ENCODE data around the gene SBF1. TPM values are rescaled to one million over a fixed set of nuclear protein-coding genes. Genes with fewer than 3 reads are reported as not detected.

SBF1 gene
- total and polyA plus RNA-seq, 9 donors: 1.9 to 86.0 (median 58.7) TPM

DNA sequence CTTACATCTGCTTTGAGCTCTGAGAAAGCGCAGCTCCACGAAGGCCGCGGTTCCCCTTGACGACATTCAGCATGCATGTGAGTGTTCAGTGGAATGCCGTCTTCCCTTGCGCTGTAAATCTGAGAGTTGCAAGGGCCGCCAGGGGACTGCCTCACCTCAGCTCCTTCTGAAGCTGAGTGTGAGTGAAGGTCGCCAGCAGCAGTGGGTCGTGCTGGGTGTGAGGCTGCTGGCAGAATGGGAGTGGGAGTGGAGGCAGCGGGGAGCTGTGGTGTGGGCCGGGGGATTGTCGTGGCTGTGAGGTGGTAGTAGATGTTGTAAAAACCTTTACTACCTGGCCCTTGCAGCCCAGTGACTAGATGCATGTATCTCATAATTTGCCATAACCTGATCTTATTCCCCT, 66.5 kb downstream of the SBF1 start:
- no peaks in the 10 kb centered on the region for H3K9me3 ChIP-seq
- DNase-seq: no peak
- H3K27ac ChIP-seq: no peak overlapping the region
- peaks cover 6% of the 10 kb centered on the region for H3K4me1 ChIP-seq (ENCODE audit: insufficient read depth)
- intact Hi-C loops (cut with DNase I): no loop called here
- no peak for TF ChIP-seq CTCF (IDR thresholded peaks at IDR 0.05)
- TF ChIP-seq POLR2A (IDR thresholded peaks at IDR 0.05): no peak
- TF ChIP-seq EP300 (IDR thresholded peaks at IDR 0.05): no peak
- H3K4me3 ChIP-seq: no peak overlapping the region
- no peaks in the 10 kb centered on the region for H3K27me3 ChIP-seq
- 85 to 89% (median 87%) methylated on average over 13 of the region's 13 CpGs for WGBS, 3 donors
- H3K36me3 ChIP-seq: no peaks in the 10 kb centered on the region

DNA sequence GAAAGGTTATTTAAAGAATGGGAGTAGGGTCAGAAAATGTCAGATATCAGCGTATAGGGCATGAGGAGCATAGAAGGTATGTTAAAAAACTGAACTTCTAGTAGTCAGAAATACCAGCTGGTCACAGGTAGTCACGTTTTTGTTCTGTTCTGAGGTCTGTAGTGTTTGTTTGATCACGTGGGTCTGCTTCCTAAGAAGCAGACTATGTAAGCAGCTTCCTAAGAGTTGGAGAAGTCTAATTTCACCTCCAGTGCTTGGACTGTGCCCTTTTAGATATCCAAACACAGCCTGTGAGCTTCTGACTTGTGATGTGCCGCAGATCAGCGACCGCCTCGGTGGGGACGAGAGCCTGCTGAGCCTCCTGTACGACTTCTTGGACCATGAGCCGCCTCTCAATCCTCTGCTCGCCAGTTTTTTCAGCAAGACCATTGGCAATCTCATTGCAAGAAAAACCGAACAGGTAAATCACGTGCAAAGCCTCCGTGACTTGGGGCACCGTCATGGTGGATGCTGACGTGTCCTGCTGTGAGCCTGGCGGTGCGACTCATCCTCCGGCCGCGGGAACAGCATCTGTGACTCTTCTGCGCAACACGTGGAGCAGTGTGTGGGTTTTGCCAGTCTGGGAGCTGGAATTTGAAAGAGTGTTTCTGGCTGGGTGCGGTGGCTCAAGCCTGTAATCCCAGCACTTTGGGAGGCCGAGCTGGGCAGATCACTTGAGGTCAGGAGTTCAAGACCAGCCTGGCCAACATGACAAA, 68.2 kb downstream of the SBF1 start:
- no peak for DNase-seq
- no peaks in the 10 kb centered on the region for H3K36me3 ChIP-seq
- TF ChIP-seq POLR2A (IDR thresholded peaks at IDR 0.05): no peak
- no peak for TF ChIP-seq CTCF (IDR thresholded peaks at IDR 0.05)
- TF ChIP-seq EP300 (IDR thresholded peaks at IDR 0.05): no peak
- H3K4me1 ChIP-seq (ENCODE audit: insufficient read depth): peaks cover 6% of the 10 kb centered on the region
- H3K4me3 ChIP-seq: no peak overlapping the region
- 92 to 94% (median 92%) methylated on average over 25 of the region's 25 CpGs for WGBS, 3 donors
- intact Hi-C loops (cut with DNase I): no loop called here
- H3K9me3 ChIP-seq: no peaks in the 10 kb centered on the region
- H3K27me3 ChIP-seq: no peaks in the 10 kb centered on the region
- no peak overlapping the region for H3K27ac ChIP-seq

DNA sequence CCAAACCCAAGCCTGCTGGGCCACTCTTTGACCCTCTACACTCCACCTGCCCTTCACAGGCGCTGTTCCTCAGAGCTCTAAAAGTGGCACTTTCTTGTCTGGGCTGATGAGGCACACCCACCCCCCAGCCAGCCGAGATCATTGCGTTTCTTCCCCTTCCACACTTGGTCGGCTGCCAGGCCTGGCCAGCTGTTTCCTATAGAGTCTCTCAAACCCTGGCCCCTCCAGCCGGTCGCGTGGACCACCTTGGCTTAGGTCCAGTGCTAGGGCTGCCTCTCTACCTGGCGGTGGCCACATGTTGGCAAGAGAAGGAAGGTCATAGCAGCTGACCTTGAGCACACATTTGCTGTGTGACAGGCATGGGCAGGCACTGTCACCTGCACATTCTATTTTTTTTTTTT, 71.1 kb downstream of the SBF1 start:
- Histone ChIP-seq H3K9me3 (no peaks in the 10 kb centered on the region), H3K36me3 (no peaks in the 10 kb centered on the region), H3K27ac (no peak overlapping the region), H3K4me1 (ENCODE audit: insufficient read depth) (peaks cover 6% of the 10 kb centered on the region), H3K4me3 (no peak overlapping the region), H3K27me3 (no peaks in the 10 kb centered on the region)
- intact Hi-C loops (cut with DNase I): no loop called here
- 20 to 27% (median 26%) methylated on average over 8 of the region's 8 CpGs for WGBS, 3 donors
- peak; percentile 23 to 66 (median 50) for DNase-seq
- no peak for TF ChIP-seq CTCF (IDR thresholded peaks at IDR 0.05)
- TF ChIP-seq EP300 (IDR thresholded peaks at IDR 0.05): no peak
- TF ChIP-seq POLR2A (IDR thresholded peaks at IDR 0.05): no peak

DNA sequence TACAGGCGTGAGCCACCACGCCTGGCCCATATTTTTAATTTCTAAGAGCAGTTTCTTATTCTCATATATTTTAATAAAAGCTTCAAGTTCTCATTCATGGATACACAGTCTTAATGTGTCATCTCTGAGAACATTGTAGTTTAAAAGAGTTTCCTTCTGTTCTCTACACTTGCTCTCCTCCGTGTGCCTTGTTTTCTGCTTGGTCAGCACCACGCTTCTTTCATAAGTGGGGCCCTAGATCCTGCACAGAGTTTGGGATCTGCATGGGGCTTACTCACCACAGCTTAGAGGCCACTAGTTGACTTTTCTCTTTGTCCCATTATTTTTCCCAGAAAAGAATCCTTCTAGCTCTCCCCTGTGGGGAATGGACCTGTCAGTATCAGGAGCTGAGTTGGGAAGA, 72.9 kb downstream of the SBF1 start:
- Histone ChIP-seq H3K4me3 (no peak overlapping the region), H3K4me1 (ENCODE audit: insufficient read depth) (peaks cover 6% of the 10 kb centered on the region), H3K36me3 (no peaks in the 10 kb centered on the region), H3K9me3 (no peaks in the 10 kb centered on the region), H3K27ac (no peak overlapping the region), H3K27me3 (no peaks in the 10 kb centered on the region)
- intact Hi-C loops (cut with DNase I): no loop called here
- no peak for DNase-seq
- WGBS, 3 donors: 92 to 98% (median 98%) methylated on average over 4 of the region's 4 CpGs
- TF ChIP-seq EP300 (IDR thresholded peaks at IDR 0.05): no peak

- TF ChIP-seq POLR2A (IDR thresholded peaks at IDR 0.05) (no peak), CTCF (IDR thresholded peaks at IDR 0.05) (no peak), EP300 (IDR thresholded peaks at IDR 0.05) (no peak)
- H3K27me3 ChIP-seq: no peaks in the 10 kb centered on the region
Observed at GRCh38 chr22:50400931-50401330, 73.9 kb downstream of the SBF1 start.

More at GRCh38 chr22:50400931-50401330, 73.9 kb downstream of the SBF1 start:
- Histone ChIP-seq H3K9me3 (no peaks in the 10 kb centered on the region), H3K36me3 (no peaks in the 10 kb centered on the region), H3K27ac (no peak overlapping the region), H3K4me3 (no peak overlapping the region), H3K4me1 (ENCODE audit: insufficient read depth) (peaks cover 6% of the 10 kb centered on the region)
- 97 to 100% (median 98%) methylated on average over 5 of the region's 5 CpGs for WGBS, 3 donors
- intact Hi-C loops (cut with DNase I): no loop called here
- no peak for DNase-seq

Data from ovary (tissue), 9 donors.